ENCODE results near the gene SLC2A8. TPM values are rescaled to one million over a fixed set of nuclear protein-coding genes. Genes with fewer than 3 reads are reported as not detected.

The SLC2A8 gene
- total RNA-seq, 3 donors from 2014 or later, result 1.9 to 3.2 (median 3.0) TPM

GRCh38 chr9:127389381-127390247 lies 7.4 kb upstream of the SLC2A8 start:
- Mint-ChIP-seq H3K36me3 (ENCODE audit: insufficient read depth) (no peaks in the 10 kb centered on the region), H3K27me3 (ENCODE audit: low read depth) (peaks cover 61% of the 10 kb centered on the region), H3K4me1 (ENCODE audit: low read depth) (peaks cover 21% of the 10 kb centered on the region), H3K4me3 (no peak overlapping the region), H3K9me3 (no peaks in the 10 kb centered on the region)
- DNase-seq (no peak), ATAC-seq (no peak)

- Mint-ChIP-seq H3K4me3 (no peak overlapping the region), H3K27me3 (ENCODE audit: low read depth) (peaks cover 61% of the 10 kb centered on the region), H3K36me3 (ENCODE audit: insufficient read depth) (no peaks in the 10 kb centered on the region), H3K4me1 (ENCODE audit: low read depth) (peaks cover 21% of the 10 kb centered on the region), H3K9me3 (no peaks in the 10 kb centered on the region)
- ATAC-seq (no peak), DNase-seq (no peak)
These were observed 6.8 kb upstream of the SLC2A8 start for GRCh38 chr9:127390248-127390545.

- DNase-seq, result no peak
- ATAC-seq, result no peak
These were observed 6.4 kb upstream of the SLC2A8 start for GRCh38 chr9:127390563-127390962.

GRCh38 chr9:127392166-127392565 lies 4.8 kb upstream of the SLC2A8 start:
- ATAC-seq, result no peak
- H3K4me1 Mint-ChIP-seq (ENCODE audit: low read depth), result peaks cover 31% of the 10 kb centered on the region
- peaks cover 1% of the 10 kb centered on the region for H3K36me3 Mint-ChIP-seq (ENCODE audit: insufficient read depth)
- H3K4me3 Mint-ChIP-seq, result no peak overlapping the region
- no peak for DNase-seq
- H3K9me3 Mint-ChIP-seq, result no peaks in the 10 kb centered on the region
- H3K27me3 Mint-ChIP-seq (ENCODE audit: low read depth), result peaks cover 53% of the 10 kb centered on the region

More at GRCh38 chr9:127390563-127390962, 6.4 kb upstream of the SLC2A8 start:
- H3K9me3 Mint-ChIP-seq, result no peaks in the 10 kb centered on the region
- H3K36me3 Mint-ChIP-seq (ENCODE audit: insufficient read depth), result peaks cover under 1% of the 10 kb centered on the region
- peaks cover 24% of the 10 kb centered on the region for H3K4me1 Mint-ChIP-seq (ENCODE audit: low read depth)
- peaks cover 61% of the 10 kb centered on the region for H3K27me3 Mint-ChIP-seq (ENCODE audit: low read depth)
- no peak overlapping the region for H3K4me3 Mint-ChIP-seq

- no peak overlapping the region for H3K4me3 Mint-ChIP-seq
- peaks cover 1% of the 10 kb centered on the region for H3K36me3 Mint-ChIP-seq (ENCODE audit: insufficient read depth)
- peaks cover 53% of the 10 kb centered on the region for H3K27me3 Mint-ChIP-seq (ENCODE audit: low read depth)
- ATAC-seq, result no peak
- DNase-seq, result no peak
- peaks cover 29% of the 10 kb centered on the region for H3K4me1 Mint-ChIP-seq (ENCODE audit: low read depth)
- H3K9me3 Mint-ChIP-seq, result no peaks in the 10 kb centered on the region
These were observed 4.0 kb upstream of the SLC2A8 start for GRCh38 chr9:127392976-127393375.

- H3K36me3 Mint-ChIP-seq (ENCODE audit: insufficient read depth), result peaks cover 1% of the 10 kb centered on the region
- ATAC-seq (no peak), DNase-seq (no peak)
- H3K4me3 Mint-ChIP-seq, result no peak overlapping the region
- peaks cover 28% of the 10 kb centered on the region for H3K4me1 Mint-ChIP-seq (ENCODE audit: low read depth)
- peaks cover 60% of the 10 kb centered on the region for H3K27me3 Mint-ChIP-seq (ENCODE audit: low read depth)
- H3K9me3 Mint-ChIP-seq, result no peaks in the 10 kb centered on the region
These were observed 3.3 kb upstream of the SLC2A8 start for GRCh38 chr9:127393645-127394044.

- Mint-ChIP-seq H3K4me1 (ENCODE audit: low read depth) (peaks cover 17% of the 10 kb centered on the region), H3K36me3 (ENCODE audit: insufficient read depth) (peaks cover 1% of the 10 kb centered on the region), H3K27me3 (ENCODE audit: low read depth) (peaks cover 66% of the 10 kb centered on the region), H3K9me3 (no peaks in the 10 kb centered on the region), H3K4me3 (peak overlapping the region; percentile 11)
- ATAC-seq (no peak), DNase-seq (no peak)
These were observed 1.3 kb upstream of the SLC2A8 start for GRCh38 chr9:127395497-127396252.

- ATAC-seq, result no peak
- H3K4me3 Mint-ChIP-seq, result peak overlapping the region; percentile 26
- H3K9me3 Mint-ChIP-seq, result no peaks in the 10 kb centered on the region
- DNase-seq, result no peak
- peaks cover 17% of the 10 kb centered on the region for H3K4me1 Mint-ChIP-seq (ENCODE audit: low read depth)
- H3K36me3 Mint-ChIP-seq (ENCODE audit: insufficient read depth), result peaks cover 1% of the 10 kb centered on the region
- peaks cover 68% of the 10 kb centered on the region for H3K27me3 Mint-ChIP-seq (ENCODE audit: low read depth)
These were observed 639 bp upstream of the SLC2A8 start for GRCh38 chr9:127396253-127396807.

GRCh38 chr9:127397646-127398274 lies 791 bp downstream of the SLC2A8 start:
- Mint-ChIP-seq H3K36me3 (ENCODE audit: insufficient read depth) (peaks cover 1% of the 10 kb centered on the region), H3K4me3 (peak overlapping the region; percentile 64), H3K4me1 (ENCODE audit: low read depth) (peaks cover 17% of the 10 kb centered on the region), H3K9me3 (no peaks in the 10 kb centered on the region), H3K27me3 (ENCODE audit: low read depth) (peaks cover 66% of the 10 kb centered on the region)
- ATAC-seq, result no peak
- DNase-seq, result peak; percentile 27

GRCh38 chr9:127398275-127398647 lies 1.3 kb downstream of the SLC2A8 start:
- no peak for DNase-seq
- H3K27me3 Mint-ChIP-seq (ENCODE audit: low read depth), result peaks cover 65% of the 10 kb centered on the region
- H3K36me3 Mint-ChIP-seq (ENCODE audit: insufficient read depth), result peaks cover 1% of the 10 kb centered on the region
- peak overlapping the region; percentile 64 for H3K4me3 Mint-ChIP-seq
- H3K4me1 Mint-ChIP-seq (ENCODE audit: low read depth), result peaks cover 17% of the 10 kb centered on the region
- no peak for ATAC-seq
- no peaks in the 10 kb centered on the region for H3K9me3 Mint-ChIP-seq

GRCh38 chr9:127398715-127399400 lies 1.9 kb downstream of the SLC2A8 start:
- Mint-ChIP-seq H3K36me3 (ENCODE audit: insufficient read depth) (peaks cover 1% of the 10 kb centered on the region), H3K9me3 (no peaks in the 10 kb centered on the region), H3K4me1 (ENCODE audit: low read depth) (peaks cover 17% of the 10 kb centered on the region), H3K4me3 (peak overlapping the region; percentile 64), H3K27me3 (ENCODE audit: low read depth) (peaks cover 63% of the 10 kb centered on the region)
- no peak for ATAC-seq
- no peak for DNase-seq

GRCh38 chr9:127399736-127400269 lies 2.8 kb downstream of the SLC2A8 start:
- DNase-seq (no peak), ATAC-seq (no peak)
- H3K36me3 Mint-ChIP-seq (ENCODE audit: insufficient read depth), result peaks cover 1% of the 10 kb centered on the region
- H3K4me3 Mint-ChIP-seq, result no peak overlapping the region
- H3K9me3 Mint-ChIP-seq, result no peaks in the 10 kb centered on the region
- H3K4me1 Mint-ChIP-seq (ENCODE audit: low read depth), result peaks cover 17% of the 10 kb centered on the region
- H3K27me3 Mint-ChIP-seq (ENCODE audit: low read depth), result peaks cover 59% of the 10 kb centered on the region

GRCh38 chr9:127402401-127403090 lies 5.6 kb downstream of the SLC2A8 start:
- H3K27me3 Mint-ChIP-seq (ENCODE audit: low read depth), result peaks cover 61% of the 10 kb centered on the region
- ATAC-seq (no peak), DNase-seq (no peak)
- no peaks in the 10 kb centered on the region for H3K36me3 Mint-ChIP-seq (ENCODE audit: insufficient read depth)
- no peaks in the 10 kb centered on the region for H3K9me3 Mint-ChIP-seq
- H3K4me3 Mint-ChIP-seq, result no peak overlapping the region
- H3K4me1 Mint-ChIP-seq (ENCODE audit: low read depth), result peaks cover 7% of the 10 kb centered on the region
